A673 (cell line): Measurements from ENCODE around the gene SRRT.

Experiments
- EZH2 ChIP-seq: fragments of 200-600 bp; sonication (generic); IDR thresholded peaks from 2 replicates; pipeline ENCODE4 v1.6.1; 2017; ENCODE audit warnings: borderline replicate concordance, low read depth, mild to moderate bottlenecking, mixed read lengths, antibody characterized with exemption, low read length; ENCODE audit not compliant: poor library complexity, severe bottlenecking
- TF ChIP-seq, protein P1 (sequence below): fragments of 300-800, 200-600 bp; sonication (generic); conservative IDR thresholded peaks from 2 replicates; pipeline ENCODE4 v1.5.1; 2017; ENCODE audit warnings: low read depth, mild to moderate bottlenecking, antibody characterized with exemption, low read length, moderate library complexity, mixed read lengths

DNA sequence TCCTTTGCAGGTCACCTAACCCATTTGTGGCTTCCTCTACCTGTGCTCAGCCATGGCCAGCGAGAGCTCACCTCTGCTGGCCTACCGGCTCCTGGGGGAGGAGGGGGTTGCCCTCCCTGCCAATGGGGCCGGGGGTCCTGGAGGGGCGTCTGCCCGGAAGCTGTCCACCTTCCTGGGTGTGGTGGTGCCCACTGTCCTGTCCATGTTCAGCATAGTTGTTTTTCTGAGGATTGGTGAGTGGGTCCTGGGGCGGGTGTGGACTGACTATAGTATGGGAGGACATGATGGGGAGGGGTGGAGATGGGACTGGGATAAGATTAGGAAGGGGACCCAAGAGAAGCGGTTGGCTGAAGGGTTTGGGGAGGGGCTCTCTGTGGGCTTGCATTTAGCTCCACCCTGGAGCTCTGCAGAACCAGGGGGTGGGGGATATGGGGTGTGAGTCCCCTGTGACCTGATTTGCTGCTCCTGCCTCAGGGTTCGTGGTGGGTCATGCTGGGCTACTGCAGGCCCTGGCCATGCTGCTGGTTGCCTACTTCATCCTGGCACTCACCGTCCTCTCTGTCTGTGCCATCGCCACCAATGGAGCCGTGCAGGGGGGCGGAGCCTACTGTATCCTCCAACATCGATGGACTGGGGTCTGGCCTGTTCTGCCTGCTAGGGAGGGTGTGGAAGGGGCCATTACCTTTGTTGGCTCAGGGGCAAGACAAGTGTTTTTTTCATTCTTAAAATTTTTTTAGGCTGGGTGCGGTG, 20.6 kb upstream of the SRRT start:
- TF ChIP-seq, protein P1, sequence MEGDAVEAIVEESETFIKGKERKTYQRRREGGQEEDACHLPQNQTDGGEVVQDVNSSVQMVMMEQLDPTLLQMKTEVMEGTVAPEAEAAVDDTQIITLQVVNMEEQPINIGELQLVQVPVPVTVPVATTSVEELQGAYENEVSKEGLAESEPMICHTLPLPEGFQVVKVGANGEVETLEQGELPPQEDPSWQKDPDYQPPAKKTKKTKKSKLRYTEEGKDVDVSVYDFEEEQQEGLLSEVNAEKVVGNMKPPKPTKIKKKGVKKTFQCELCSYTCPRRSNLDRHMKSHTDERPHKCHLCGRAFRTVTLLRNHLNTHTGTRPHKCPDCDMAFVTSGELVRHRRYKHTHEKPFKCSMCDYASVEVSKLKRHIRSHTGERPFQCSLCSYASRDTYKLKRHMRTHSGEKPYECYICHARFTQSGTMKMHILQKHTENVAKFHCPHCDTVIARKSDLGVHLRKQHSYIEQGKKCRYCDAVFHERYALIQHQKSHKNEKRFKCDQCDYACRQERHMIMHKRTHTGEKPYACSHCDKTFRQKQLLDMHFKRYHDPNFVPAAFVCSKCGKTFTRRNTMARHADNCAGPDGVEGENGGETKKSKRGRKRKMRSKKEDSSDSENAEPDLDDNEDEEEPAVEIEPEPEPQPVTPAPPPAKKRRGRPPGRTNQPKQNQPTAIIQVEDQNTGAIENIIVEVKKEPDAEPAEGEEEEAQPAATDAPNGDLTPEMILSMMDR: no peak
- no peak for TF ChIP-seq EZH2
